Fibroblast of lung (primary cell): Measurements from ENCODE around the gene CYB5RL. TPM values are rescaled to one million over a fixed set of nuclear protein-coding genes. Genes with fewer than 3 reads are reported as not detected.
A peak's percentile ranks its signal among the peaks of the same experiment; 100 is the strongest.

Experiments used
- DNase-seq, 2 donors: peaks; one replicate each; pipeline versions ENCODE4 v3.0.0 to v3.0.0-alpha.2; 2010; ENCODE audit warnings: low read depth in 2 of 2
- H2AFZ ChIP-seq: 2 replicates; pipeline ENCODE4 v1.5.1; 2012; ENCODE audit warnings: low read length, control low read depth, inconsistent platforms
- H3K27ac ChIP-seq: 2 replicates; pipeline ENCODE4 v1.5.1; 2011; ENCODE audit warnings: low read length, control low read depth; ENCODE audit not compliant: insufficient read depth
- H3K27me3 ChIP-seq: 2 replicates; pipeline ENCODE4 v1.5.1; 2011; ENCODE audit warnings: mild to moderate bottlenecking, low read length; ENCODE audit not compliant: control insufficient read depth, insufficient read depth
- H3K36me3 ChIP-seq: 2 replicates; pipeline ENCODE4 v1.5.1; 2011; ENCODE audit warnings: low read length; ENCODE audit not compliant: control insufficient read depth, insufficient read depth
- H3K4me1 ChIP-seq: 2 replicates; pipeline ENCODE4 v1.5.1; 2011; ENCODE audit warnings: low read length; ENCODE audit not compliant: control insufficient read depth, insufficient read depth; ENCODE audit errors: extremely low read depth
- H3K4me2 ChIP-seq: 2 replicates; pipeline ENCODE4 v1.5.1; 2011; ENCODE audit warnings: low read length, control low read depth; ENCODE audit not compliant: insufficient read depth; ENCODE audit errors: extremely low read depth
- H3K4me3 ChIP-seq, 4 experiments: fragments of 200-600 bp in 1 of 4; sonication (generic) in 1 of 4; replicated peaks in 1 of 4; 2 replicates each; pipeline ENCODE4 v1.5.1; 2011 to 2016; ENCODE audit warnings: low read length in 4 of 4, low read depth in 3 of 4, mild to moderate bottlenecking in 3 of 4, control low read depth in 2 of 4, inconsistent platforms in 1 of 4, mixed read lengths in 1 of 4; ENCODE audit not compliant: insufficient read depth in 1 of 4; ENCODE audit errors: control extremely low read depth in 1 of 4
- H3K79me2 ChIP-seq: 2 replicates; pipeline ENCODE4 v1.5.1; 2012; ENCODE audit warnings: mild to moderate bottlenecking, low read length, inconsistent platforms; ENCODE audit not compliant: control insufficient read depth, insufficient read depth
- H3K9ac ChIP-seq: 2 replicates; pipeline ENCODE4 v1.5.1; 2011; ENCODE audit warnings: mild to moderate bottlenecking, low read length, control low read depth; ENCODE audit not compliant: insufficient read depth
- H3K9me3 ChIP-seq: 2 replicates; pipeline ENCODE4 v1.5.1; 2012; ENCODE audit warnings: low read depth, low read length; ENCODE audit not compliant: control insufficient read depth, insufficient read depth
- H4K20me1 ChIP-seq: 2 replicates; pipeline ENCODE4 v1.5.1; 2011; ENCODE audit warnings: low read length; ENCODE audit not compliant: control insufficient read depth, insufficient read depth; ENCODE audit errors: extremely low read depth
- EZH2 ChIP-seq: IDR thresholded peaks from 2 replicates; pipeline ENCODE4 v1.5.1; 2012; ENCODE audit warnings: low read length, control low read depth, mild to moderate bottlenecking; ENCODE audit errors: missing control alignments
- polyA plus RNA-seq, 2 donors: library from polyadenylated mRNA; depleted of rRNA in 1 of 2; stranded (reverse) in 1 of 2; unstranded in 1 of 2; fragments of >200 nt; gene quantifications; 2 replicates each; pipeline ENCODE4 v1.2.1, GENCODE V29; 2011 to 2012; ENCODE audit warnings: missing spikeins in 1 of 2
- total RNA-seq: library from RNA; depleted of rRNA; stranded (reverse); fragments of >200 nt; gene quantifications from 2 replicates; pipeline ENCODE4 v1.2.1, GENCODE V29; 2014
- TF ChIP-seq, protein P1 (sequence below), 2 donors: IDR thresholded peaks in 1 of 2; conservative IDR thresholded peaks in 1 of 2; 1 replicate in 1 of 2; 2 replicates in 1 of 2; pipeline ENCODE4 v1.5.1; 2011 to 2012; ENCODE audit warnings: low read length in 2 of 2, control low read depth in 1 of 2, inconsistent platforms in 1 of 2, low read depth in 1 of 2, mild to moderate bottlenecking in 1 of 2

The CYB5RL gene
- total and polyA plus RNA-seq, 2 donors (not counting 1 experiment from before 2014, with no cell fraction given), result 4.1 to 6.6 TPM

DNA sequence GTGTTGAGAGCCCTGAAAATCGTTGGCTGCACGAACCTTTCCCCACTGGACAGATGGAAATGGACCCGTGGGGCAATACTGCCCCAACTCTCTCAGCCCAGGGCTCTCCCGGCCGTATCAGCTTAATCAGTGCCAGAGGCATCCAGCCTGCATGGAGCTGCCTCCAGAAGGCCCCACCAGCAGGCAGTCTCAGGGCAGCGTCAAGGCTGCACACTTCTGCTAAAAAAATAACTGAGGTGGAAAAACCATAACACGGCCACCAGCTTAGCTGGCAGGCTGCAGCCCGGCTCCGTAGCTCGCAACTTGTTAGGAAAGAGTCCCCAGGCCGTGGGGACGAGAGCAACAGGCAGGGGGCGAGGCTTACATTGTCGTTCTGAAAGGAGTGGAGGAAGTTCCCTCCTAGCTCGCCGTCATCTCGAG is 28.1 kb upstream of the CYB5RL start:
- Histone ChIP-seq H3K4me1 (peaks cover 13% of the 10 kb centered on the region), H3K27me3 (no peaks in the 10 kb centered on the region)

GRCh38 chr1:54227091-54227602 is 27.3 kb upstream of the CYB5RL start:
- Histone ChIP-seq H3K36me3 (no peaks in the 10 kb centered on the region), H2AFZ (no peak overlapping the region), H4K20me1 (no peaks in the 10 kb centered on the region), H3K79me2 (no peaks in the 10 kb centered on the region), H3K27me3 (no peaks in the 10 kb centered on the region), H3K4me1 (peaks cover 13% of the 10 kb centered on the region), H3K9ac (no peak overlapping the region), H3K27ac (peak overlapping the region; percentile 11), H3K4me3 (no peak overlapping the region), H3K4me2 (no peak overlapping the region), H3K9me3 (no peaks in the 10 kb centered on the region)
- peak; percentile 54 to 75 for DNase-seq
- no peak for TF ChIP-seq EZH2
- TF ChIP-seq, protein P1, sequence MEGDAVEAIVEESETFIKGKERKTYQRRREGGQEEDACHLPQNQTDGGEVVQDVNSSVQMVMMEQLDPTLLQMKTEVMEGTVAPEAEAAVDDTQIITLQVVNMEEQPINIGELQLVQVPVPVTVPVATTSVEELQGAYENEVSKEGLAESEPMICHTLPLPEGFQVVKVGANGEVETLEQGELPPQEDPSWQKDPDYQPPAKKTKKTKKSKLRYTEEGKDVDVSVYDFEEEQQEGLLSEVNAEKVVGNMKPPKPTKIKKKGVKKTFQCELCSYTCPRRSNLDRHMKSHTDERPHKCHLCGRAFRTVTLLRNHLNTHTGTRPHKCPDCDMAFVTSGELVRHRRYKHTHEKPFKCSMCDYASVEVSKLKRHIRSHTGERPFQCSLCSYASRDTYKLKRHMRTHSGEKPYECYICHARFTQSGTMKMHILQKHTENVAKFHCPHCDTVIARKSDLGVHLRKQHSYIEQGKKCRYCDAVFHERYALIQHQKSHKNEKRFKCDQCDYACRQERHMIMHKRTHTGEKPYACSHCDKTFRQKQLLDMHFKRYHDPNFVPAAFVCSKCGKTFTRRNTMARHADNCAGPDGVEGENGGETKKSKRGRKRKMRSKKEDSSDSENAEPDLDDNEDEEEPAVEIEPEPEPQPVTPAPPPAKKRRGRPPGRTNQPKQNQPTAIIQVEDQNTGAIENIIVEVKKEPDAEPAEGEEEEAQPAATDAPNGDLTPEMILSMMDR (conservative IDR thresholded peaks at IDR 0.05 in 1 of 2, IDR thresholded peaks at IDR 0.05 in 1 of 2; ENCODE audit: low read depth in 1 of 2, low read length in 2 of 2), result no peak

More for the DNA sequence above, 28.1 kb upstream of the CYB5RL start:
- no peak for TF ChIP-seq EZH2
- TF ChIP-seq, protein P1 (conservative IDR thresholded peaks at IDR 0.05 in 1 of 2, IDR thresholded peaks at IDR 0.05 in 1 of 2; ENCODE audit: low read depth in 1 of 2, low read length in 2 of 2), result no peak
- no peak overlapping the region for H3K4me2 ChIP-seq
- H4K20me1 ChIP-seq, result no peaks in the 10 kb centered on the region
- no peak overlapping the region for H3K27ac ChIP-seq
- no peak overlapping the region for H3K4me3 ChIP-seq
- no peak overlapping the region for H2AFZ ChIP-seq
- no peaks in the 10 kb centered on the region for H3K79me2 ChIP-seq
- DNase-seq, result no peak
- no peak overlapping the region for H3K9ac ChIP-seq
- H3K9me3 ChIP-seq, result no peaks in the 10 kb centered on the region
- H3K36me3 ChIP-seq, result no peaks in the 10 kb centered on the region

- Histone ChIP-seq H3K4me2 (no peak overlapping the region), H3K4me1 (peaks cover 16% of the 10 kb centered on the region), H3K27ac (no peak overlapping the region), H2AFZ (no peak overlapping the region), H3K36me3 (no peaks in the 10 kb centered on the region), H3K4me3 (no peak overlapping the region), H3K9ac (no peak overlapping the region), H3K27me3 (no peaks in the 10 kb centered on the region), H3K79me2 (no peaks in the 10 kb centered on the region), H3K9me3 (no peaks in the 10 kb centered on the region), H4K20me1 (no peaks in the 10 kb centered on the region)
- no peak for TF ChIP-seq EZH2
- TF ChIP-seq, protein P1 (conservative IDR thresholded peaks at IDR 0.05 in 1 of 2, IDR thresholded peaks at IDR 0.05 in 1 of 2; ENCODE audit: low read depth in 1 of 2, low read length in 2 of 2), result no peak
- no peak for DNase-seq
These were observed 26.2 kb upstream of the CYB5RL start for GRCh38 chr1:54225986-54226559.
